ENCODE measurements around the gene ATP11B. TPM values are rescaled to one million over a fixed set of nuclear protein-coding genes. Genes with fewer than 3 reads are reported as not detected.
"Not testable (repeated sequence)": the region's sequence is repeated elsewhere in the genome, so short reads cannot be mapped to it uniquely, and the experiment has no call there.

The ATP11B gene
- total RNA-seq, 1 donor from 2014 or later: 73.2 TPM

GRCh38 chr3:182794455-182795388 is 1.4 kb downstream of the ATP11B start:
- Mint-ChIP-seq H3K4me3 (ENCODE audit: unreplicated experiment) (peak overlapping the region; percentile 89), H3K27me3 (ENCODE audit: low read depth) (no peaks in the 10 kb centered on the region), H3K27ac (ENCODE audit: unreplicated experiment) (peak overlapping the region; percentile 96), H3K4me1 (ENCODE audit: low read depth) (peaks cover 42% of the 10 kb centered on the region), H3K36me3 (ENCODE audit: low read depth) (no peaks in the 10 kb centered on the region), H3K9me3 (ENCODE audit: low read depth) (no peaks in the 10 kb centered on the region)
- no peak for TF ChIP-seq CTCF (IDR thresholded peaks at IDR 0.05)
- no peak for DNase-seq (ENCODE audit: low spot score)

- Mint-ChIP-seq H3K36me3 (ENCODE audit: low read depth) (no peaks in the 10 kb centered on the region), H3K27me3 (ENCODE audit: low read depth) (no peaks in the 10 kb centered on the region), H3K27ac (ENCODE audit: unreplicated experiment) (peak overlapping the region; percentile 96), H3K9me3 (ENCODE audit: low read depth) (no peaks in the 10 kb centered on the region), H3K4me1 (ENCODE audit: low read depth) (peaks cover 42% of the 10 kb centered on the region), H3K4me3 (ENCODE audit: unreplicated experiment) (peak overlapping the region; percentile 89)
- no peak for DNase-seq (ENCODE audit: low spot score)
- no peak for TF ChIP-seq CTCF (IDR thresholded peaks at IDR 0.05)
Observed at GRCh38 chr3:182795389-182795782, 2.1 kb downstream of the ATP11B start.

- DNase-seq (ENCODE audit: low spot score): no peak
- H3K27me3 Mint-ChIP-seq (ENCODE audit: low read depth): no peaks in the 10 kb centered on the region
- no peaks in the 10 kb centered on the region for H3K36me3 Mint-ChIP-seq (ENCODE audit: low read depth)
- no peak overlapping the region for H3K4me3 Mint-ChIP-seq (ENCODE audit: unreplicated experiment)
- peaks cover 42% of the 10 kb centered on the region for H3K4me1 Mint-ChIP-seq (ENCODE audit: low read depth)
- no peaks in the 10 kb centered on the region for H3K9me3 Mint-ChIP-seq (ENCODE audit: low read depth)
- H3K27ac Mint-ChIP-seq (ENCODE audit: unreplicated experiment): no peak overlapping the region
- TF ChIP-seq CTCF (IDR thresholded peaks at IDR 0.05): no peak
Observed at GRCh38 chr3:182796310-182796709, 3.0 kb downstream of the ATP11B start.

- DNase-seq (ENCODE audit: low spot score): no peak
- no peaks in the 10 kb centered on the region for H3K9me3 Mint-ChIP-seq (ENCODE audit: low read depth)
- H3K4me3 Mint-ChIP-seq (ENCODE audit: unreplicated experiment): no peak overlapping the region
- peaks cover 45% of the 10 kb centered on the region for H3K4me1 Mint-ChIP-seq (ENCODE audit: low read depth)
- H3K27ac Mint-ChIP-seq (ENCODE audit: unreplicated experiment): peak overlapping the region; percentile 22
- TF ChIP-seq CTCF (IDR thresholded peaks at IDR 0.05): no peak
- H3K27me3 Mint-ChIP-seq (ENCODE audit: low read depth): no peaks in the 10 kb centered on the region
- no peaks in the 10 kb centered on the region for H3K36me3 Mint-ChIP-seq (ENCODE audit: low read depth)
Observed at GRCh38 chr3:182797876-182798275, 4.6 kb downstream of the ATP11B start.

- not testable (repeated sequence) for H3K36me3 Mint-ChIP-seq (ENCODE audit: low read depth); H3K27ac Mint-ChIP-seq (ENCODE audit: unreplicated experiment); DNase-seq (ENCODE audit: low spot score); H3K9me3 Mint-ChIP-seq (ENCODE audit: low read depth); H3K4me3 Mint-ChIP-seq (ENCODE audit: unreplicated experiment); H3K27me3 Mint-ChIP-seq (ENCODE audit: low read depth)
- peaks cover 47% of the 10 kb centered on the region for H3K4me1 Mint-ChIP-seq (ENCODE audit: low read depth)
Observed at GRCh38 chr3:182799143-182799542, 5.8 kb downstream of the ATP11B start.
